Activated naive CD4-positive, alpha-beta T cell treated with anti-CD3 and anti-CD28 coated beads for 36 hours (primary cell): ENCODE results near the gene BBC3. TPM values are rescaled to one million over a fixed set of nuclear protein-coding genes. Genes with fewer than 3 reads are reported as not detected.
"Not testable (repeated sequence)": the region's sequence is repeated elsewhere in the genome, so short reads cannot be mapped to it uniquely, and the experiment has no call there.

Experiments used
- CTCF ChIA-PET: fragments of 350-600 bp; sonication (Branson Sonifier 250); formaldehyde crosslinking; loops from one replicate; lab custom pipeline; 2021; ENCODE audit warnings: antibody characterized with exemption; lab: Charles Lee
- DNase-seq: peaks from one replicate; pipeline ENCODE4 v3.0.0-alpha.2; 2020
- H3K27ac Mint-ChIP-seq: one replicate; pipeline ENCODE4 v1.8.0; 2021; ENCODE audit warnings: mild to moderate bottlenecking, mixed read lengths
- H3K27me3 Mint-ChIP-seq: one replicate; pipeline ENCODE4 v1.8.0; 2021; ENCODE audit warnings: low read depth, mixed read lengths
- H3K36me3 Mint-ChIP-seq: one replicate; pipeline ENCODE4 v1.8.0; 2021; ENCODE audit warnings: low read depth, mixed read lengths
- H3K4me1 Mint-ChIP-seq: one replicate; pipeline ENCODE4 v1.8.0; 2021; ENCODE audit warnings: low read depth, mixed read lengths
- H3K4me3 Mint-ChIP-seq: one replicate; pipeline ENCODE4 v1.8.0; 2021; ENCODE audit warnings: mild to moderate bottlenecking, moderate library complexity, mixed read lengths
- H3K9me3 Mint-ChIP-seq: one replicate; pipeline ENCODE4 v1.8.0; 2021; ENCODE audit warnings: mixed read lengths
- intact Hi-C: fragments of 100-400 bp; cut with micrococcal nuclease; formaldehyde crosslinking; loops from one replicate; pipeline ENCODE4 v1.15.1; 2023
- total RNA-seq, 2 experiments: library from RNA; stranded (reverse); gene quantifications; one replicate each; pipeline ENCODE4 v1.2.3, GENCODE V29; 2021

BBC3 gene
- total RNA-seq, 2 experiments from 2014 or later = 55.9 to 59.5 TPM

DNA sequence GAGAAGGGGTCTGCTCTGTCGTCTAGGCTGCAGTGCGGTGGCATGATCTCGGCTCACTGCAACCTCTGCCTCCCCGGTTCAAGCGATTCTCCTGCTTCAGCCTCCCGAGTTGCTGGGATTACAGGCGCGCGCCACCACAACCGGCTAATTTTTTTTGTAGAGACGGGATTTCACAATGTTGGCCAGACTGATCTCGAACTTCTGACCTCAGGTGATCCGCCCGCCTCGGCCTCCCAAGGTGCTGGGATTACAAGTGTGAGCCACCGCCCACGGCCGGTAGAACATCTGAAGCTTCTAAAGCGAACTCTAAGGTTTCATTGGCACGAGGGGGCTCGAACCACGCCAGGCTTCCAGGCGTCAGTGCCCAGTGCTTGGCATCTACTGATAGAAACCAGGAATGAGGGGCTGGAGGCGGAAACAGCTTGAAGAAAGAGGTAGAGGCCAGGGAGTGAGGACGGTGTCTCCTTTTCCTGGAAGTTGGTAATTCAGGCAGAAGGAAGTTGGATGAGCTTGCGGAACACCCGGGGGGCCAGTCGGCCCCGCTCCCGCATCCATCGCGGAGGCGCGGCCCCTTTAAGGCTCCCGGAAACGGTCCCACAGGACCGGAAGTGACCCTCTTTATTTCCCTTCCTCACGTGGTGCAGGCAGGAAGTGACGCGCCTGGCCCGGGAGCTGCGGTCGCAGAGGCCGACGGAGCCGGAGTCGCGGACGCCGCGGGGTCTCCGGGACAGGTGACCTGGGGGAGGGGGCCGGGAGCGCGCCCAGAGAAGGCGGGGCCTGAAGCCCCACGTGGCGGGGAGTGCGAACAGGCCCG, 25.1 kb upstream of the BBC3 start, which contains the start of gene CCDC9:
Gene CCDC9, plus strand, starts transcription at position 647 of the 814 bp plus-strand sequence. CDS start 1,876 bp downstream, outside the sequence.
- H3K4me3 Mint-ChIP-seq = peak within 1 kb of the TSS; percentile 88
- H3K9me3 Mint-ChIP-seq = no peaks in the 10 kb centered on the region
- peak; percentile 98 for DNase-seq
- CTCF ChIA-PET = interaction anchor here (0.7 to 2.8 kb wide), 6 partner anchors 9 to 259 kb away, joined by 3 to 20 read pairs (median 7); no protein-coding TSS in a partner anchor
- H3K4me1 Mint-ChIP-seq = peaks cover 37% of the 10 kb centered on the region
- peak within 1 kb of the TSS; percentile 96 for H3K27ac Mint-ChIP-seq
- H3K27me3 Mint-ChIP-seq = no peaks in the 10 kb centered on the region
- intact Hi-C loops = loop anchor here (1.0 to 5.0 kb wide), 8 partner anchors 12 to 539 kb away; partner anchors contain the start of genes ARHGAP35, PRKD2 and ZC3H4
- peaks cover 35% of the 10 kb centered on the region for H3K36me3 Mint-ChIP-seq

DNA sequence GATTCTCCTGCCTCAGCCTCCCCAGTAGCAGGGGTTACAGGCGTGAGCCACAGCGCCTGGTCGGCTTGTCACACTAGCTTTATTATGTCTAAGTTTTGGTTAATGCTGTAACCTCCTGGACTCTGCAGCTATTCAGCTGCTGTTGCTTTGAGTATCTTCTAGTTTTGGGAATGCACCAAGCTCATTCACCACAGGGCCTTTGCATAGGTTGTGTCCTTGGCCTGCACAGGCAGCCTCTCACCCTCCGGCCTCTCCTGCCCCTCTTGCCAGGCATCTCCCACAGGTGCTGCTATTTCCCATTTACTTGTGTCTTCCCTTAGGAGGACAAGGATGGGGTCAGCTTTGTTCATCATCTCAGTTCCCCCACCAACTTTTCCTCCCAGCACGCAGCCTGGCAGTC, 23.0 kb upstream of the BBC3 start:
- H3K9me3 Mint-ChIP-seq = no peaks in the 10 kb centered on the region
- DNase-seq = no peak
- CTCF ChIA-PET = interaction anchor here (1.4 kb wide), 1 partner anchor 10 kb away, joined by 5 read pairs; no protein-coding TSS in a partner anchor
- H3K27me3 Mint-ChIP-seq = no peaks in the 10 kb centered on the region
- H3K4me1 Mint-ChIP-seq = peaks cover 21% of the 10 kb centered on the region
- peak overlapping the region; percentile 5 for H3K27ac Mint-ChIP-seq
- H3K4me3 Mint-ChIP-seq = no peak overlapping the region
- intact Hi-C loops = no loop called here
- peaks cover 18% of the 10 kb centered on the region for H3K36me3 Mint-ChIP-seq

DNA sequence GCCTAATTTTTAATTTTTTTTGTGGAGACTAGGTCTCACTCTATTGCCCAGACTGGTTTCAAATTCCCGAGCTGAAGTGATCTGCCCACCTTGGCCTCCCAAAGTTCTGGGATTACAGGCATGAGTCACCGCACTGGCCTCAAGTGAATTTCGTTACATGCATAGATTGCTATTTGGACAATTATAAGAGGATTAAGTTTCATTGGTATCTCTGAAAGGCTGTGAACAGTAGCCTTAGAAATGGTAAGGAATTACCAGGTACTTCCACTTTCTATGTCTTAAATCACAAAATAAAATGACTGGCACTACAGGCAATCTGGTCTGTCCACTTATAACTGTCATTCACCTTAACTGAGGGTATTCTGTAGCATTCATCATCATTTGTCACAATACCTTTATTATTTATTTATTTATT, 22.5 kb upstream of the BBC3 start:
- intact Hi-C loops = no loop called here
- no peak for DNase-seq
- Mint-ChIP-seq H3K4me1 (peaks cover 16% of the 10 kb centered on the region), H3K27me3 (no peaks in the 10 kb centered on the region), H3K36me3 (peaks cover 13% of the 10 kb centered on the region), H3K9me3 (no peaks in the 10 kb centered on the region), H3K27ac (no peak overlapping the region), H3K4me3 (no peak overlapping the region)
- CTCF ChIA-PET = interaction anchor here (0.6 to 1.4 kb wide), 2 partner anchors 9 to 42 kb away, joined by 3 to 5 read pairs; no protein-coding TSS in a partner anchor

DNA sequence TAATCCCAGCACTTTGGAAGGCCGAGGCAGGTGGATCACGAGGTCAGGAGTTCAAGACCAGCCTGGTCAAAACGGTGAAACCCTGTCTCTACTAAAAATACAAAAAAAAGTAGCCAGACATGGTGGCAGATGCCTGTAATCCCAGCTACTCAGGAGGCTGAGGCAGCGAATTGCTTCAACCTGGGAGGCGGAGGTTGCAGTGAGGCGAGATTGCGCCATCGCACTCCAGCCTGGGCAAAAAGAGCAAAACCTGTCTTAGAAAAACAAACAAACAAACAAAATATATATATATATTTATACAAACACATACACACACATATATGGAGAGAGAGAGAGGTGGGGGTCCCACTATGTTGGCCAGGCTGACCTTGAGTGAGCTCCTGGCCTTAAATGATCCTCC, 22.0 kb upstream of the BBC3 start:
- DNase-seq, intact Hi-C loops, H3K4me3 Mint-ChIP-seq, H3K27me3 Mint-ChIP-seq, H3K36me3 Mint-ChIP-seq, H3K9me3 Mint-ChIP-seq, H3K27ac Mint-ChIP-seq: not testable (repeated sequence)
- peaks cover 12% of the 10 kb centered on the region for H3K4me1 Mint-ChIP-seq
- CTCF ChIA-PET = interaction anchor here (0.5 to 1.4 kb wide), 3 partner anchors 9 to 97 kb away, joined by 3 to 5 read pairs (median 4); no protein-coding TSS in a partner anchor

DNA sequence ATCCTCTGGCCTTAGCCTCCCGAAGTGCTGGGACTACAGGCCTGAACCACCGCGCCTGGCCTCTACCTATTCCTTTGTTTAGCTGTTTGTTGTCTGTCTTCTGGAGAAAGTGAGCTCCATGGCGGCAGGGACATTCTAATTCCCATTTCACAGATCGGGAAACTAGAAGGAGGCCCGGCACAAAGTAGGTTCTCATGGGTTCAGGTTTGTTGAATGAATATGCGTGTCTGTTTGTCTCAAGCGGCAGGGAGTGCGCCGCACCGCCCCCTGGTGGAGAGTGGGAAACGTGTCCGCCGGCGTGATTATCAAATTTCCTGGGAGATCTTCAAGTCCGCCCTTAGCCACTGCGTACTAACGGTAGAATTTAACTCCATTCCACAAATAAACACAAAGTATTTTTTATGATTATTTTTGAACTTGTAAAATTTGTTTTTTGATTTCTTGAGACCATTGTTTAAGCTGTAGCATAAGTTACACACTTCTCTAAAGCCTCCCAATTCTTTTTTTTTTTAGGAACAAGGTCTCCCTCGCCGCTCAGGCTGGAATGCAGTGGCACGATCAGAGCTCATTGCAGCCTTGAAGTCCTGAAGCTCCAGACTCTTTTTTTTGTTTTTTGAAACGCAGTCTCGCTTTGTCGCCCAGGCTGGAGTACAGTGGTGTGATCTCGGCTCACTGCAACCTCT, 16.4 kb upstream of the BBC3 start:
- H3K27me3 Mint-ChIP-seq = no peaks in the 10 kb centered on the region
- peaks cover 4% of the 10 kb centered on the region for H3K36me3 Mint-ChIP-seq
- CTCF ChIA-PET = interaction anchor here (0.8 to 6.2 kb wide), 22 partner anchors 9 to 234 kb away, joined by 3 to 189 read pairs (median 5); partner anchors contain the start of gene CCDC9
- intact Hi-C loops = loop anchor here (1.0 kb wide), 1 partner anchor 234 kb away; no protein-coding TSS in a partner anchor
- no peaks in the 10 kb centered on the region for H3K9me3 Mint-ChIP-seq
- H3K27ac Mint-ChIP-seq = peak overlapping the region; percentile 19
- DNase-seq = peak; percentile 90
- H3K4me3 Mint-ChIP-seq = peak overlapping the region; percentile 32
- peaks cover 20% of the 10 kb centered on the region for H3K4me1 Mint-ChIP-seq

DNA sequence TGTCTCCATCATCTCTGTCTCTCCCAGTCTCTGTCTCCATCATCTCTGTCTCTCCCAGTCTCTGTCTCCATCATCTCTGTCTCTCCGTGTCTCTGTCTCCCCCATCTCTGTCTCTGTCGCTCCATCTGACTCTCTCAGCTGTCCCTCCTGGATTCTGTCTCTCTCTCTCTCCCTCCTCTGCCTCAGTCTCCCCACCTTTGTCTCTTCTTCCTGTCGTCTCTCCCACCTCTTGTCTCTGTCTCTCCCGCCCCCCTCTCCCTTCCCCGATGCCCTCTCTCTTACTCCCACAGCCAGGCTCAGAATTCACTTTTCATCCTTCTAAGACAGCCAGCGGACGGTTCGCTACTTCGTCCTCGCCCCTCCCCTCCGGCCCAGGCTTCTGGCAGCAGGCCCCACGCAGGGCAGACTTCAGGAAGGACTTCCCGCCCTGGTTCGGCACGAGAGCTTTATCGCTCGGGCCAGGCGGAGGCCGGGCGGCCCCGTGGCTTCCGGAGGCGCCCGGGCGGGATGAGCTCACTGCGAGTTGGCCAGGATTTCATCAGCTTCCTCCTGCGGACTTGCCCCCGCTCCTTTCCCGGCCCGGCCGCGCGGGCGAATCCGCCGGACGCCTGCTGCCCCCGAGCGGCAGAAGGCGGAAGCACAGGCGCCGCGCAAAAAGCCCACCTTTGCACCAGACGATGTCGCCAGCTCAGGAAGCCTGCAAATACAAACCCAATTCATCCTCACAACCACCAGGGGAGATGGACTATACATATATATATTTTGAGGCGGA, 13.0 kb upstream of the BBC3 start:
- Mint-ChIP-seq H3K9me3 (no peaks in the 10 kb centered on the region), H3K36me3 (peaks cover 4% of the 10 kb centered on the region), H3K27me3 (no peaks in the 10 kb centered on the region), H3K27ac (peak overlapping the region; percentile 97), H3K4me3 (peak overlapping the region; percentile 97), H3K4me1 (peaks cover 34% of the 10 kb centered on the region)
- intact Hi-C loops = loop anchor here (1.0 kb wide), 11 partner anchors 12 to 209 kb away; partner anchors contain the start of genes CCDC9, INAFM1, SAE1 and ZC3H4
- DNase-seq = peak; percentile 95
- CTCF ChIA-PET = interaction anchor here (0.6 to 6.2 kb wide), 37 partner anchors 8 to 231 kb away, joined by 3 to 189 read pairs (median 6); partner anchors contain the start of genes CCDC9, DHX34, INAFM1 and SAE1

DNA sequence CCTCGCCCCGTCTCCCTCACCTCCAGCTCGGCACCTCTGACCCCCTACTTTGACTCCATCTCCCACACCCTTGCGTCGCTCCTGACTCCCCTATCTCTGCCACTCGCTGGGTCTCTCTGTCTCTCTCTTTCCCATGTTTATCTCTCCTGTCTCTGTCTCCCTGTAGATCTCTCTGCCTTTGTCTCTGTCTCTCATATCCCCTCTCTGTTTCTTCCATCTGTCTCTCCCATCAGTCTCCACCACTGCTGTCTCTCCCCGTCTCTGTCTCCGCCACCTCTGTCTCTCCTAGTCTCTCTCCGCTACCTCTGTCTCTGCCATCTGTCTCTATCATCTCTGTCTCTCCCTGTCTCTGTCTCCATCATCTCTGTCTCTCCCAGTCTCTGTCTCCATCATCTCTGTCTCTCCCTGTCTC, 12.4 kb upstream of the BBC3 start:
- Mint-ChIP-seq H3K9me3 (no peaks in the 10 kb centered on the region), H3K27me3 (no peaks in the 10 kb centered on the region), H3K4me1 (peaks cover 37% of the 10 kb centered on the region), H3K4me3 (peak overlapping the region; percentile 97), H3K36me3 (peaks cover 4% of the 10 kb centered on the region), H3K27ac (peak overlapping the region; percentile 97)
- no peak for DNase-seq
- intact Hi-C loops = no loop called here
- CTCF ChIA-PET = interaction anchor here (1.0 to 6.2 kb wide), 10 partner anchors 17 to 230 kb away, joined by 3 to 189 read pairs (median 30); partner anchors contain the start of genes SAE1 and ZC3H4

DNA sequence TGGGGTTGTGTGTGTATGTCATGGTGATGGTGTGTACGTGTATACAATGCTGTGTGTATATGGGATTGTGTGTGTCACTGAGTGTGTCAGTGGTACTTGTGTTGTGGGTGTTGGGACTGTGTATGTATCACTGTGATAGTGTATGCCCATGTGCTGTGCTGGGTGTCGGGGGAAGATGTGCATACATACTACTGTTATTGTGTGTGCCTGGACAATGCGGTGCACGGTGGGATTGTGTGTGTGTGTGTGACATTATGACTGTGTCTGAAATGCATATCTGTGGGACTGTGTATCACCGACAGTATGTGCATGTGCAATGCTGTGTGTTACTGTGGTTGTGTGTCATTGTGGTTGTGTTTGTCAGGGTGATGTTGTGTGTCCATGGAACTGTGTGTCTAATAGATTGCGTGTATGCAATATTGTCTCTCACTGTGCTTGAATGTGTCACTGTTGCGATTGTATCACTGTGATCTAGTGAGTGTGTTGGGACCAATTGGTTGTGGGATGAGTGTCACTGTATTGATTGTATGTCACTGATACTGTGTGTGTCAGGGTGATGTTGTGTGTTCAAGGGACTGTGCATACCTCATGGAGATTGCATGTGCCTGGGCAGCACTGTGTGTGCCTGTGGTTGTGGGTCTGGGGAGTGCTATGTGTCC, 11.0 kb upstream of the BBC3 start:
- CTCF ChIA-PET = interaction anchor here (0.6 kb wide), 1 partner anchor 55 kb away, joined by 3 read pairs; no protein-coding TSS in a partner anchor

DNA sequence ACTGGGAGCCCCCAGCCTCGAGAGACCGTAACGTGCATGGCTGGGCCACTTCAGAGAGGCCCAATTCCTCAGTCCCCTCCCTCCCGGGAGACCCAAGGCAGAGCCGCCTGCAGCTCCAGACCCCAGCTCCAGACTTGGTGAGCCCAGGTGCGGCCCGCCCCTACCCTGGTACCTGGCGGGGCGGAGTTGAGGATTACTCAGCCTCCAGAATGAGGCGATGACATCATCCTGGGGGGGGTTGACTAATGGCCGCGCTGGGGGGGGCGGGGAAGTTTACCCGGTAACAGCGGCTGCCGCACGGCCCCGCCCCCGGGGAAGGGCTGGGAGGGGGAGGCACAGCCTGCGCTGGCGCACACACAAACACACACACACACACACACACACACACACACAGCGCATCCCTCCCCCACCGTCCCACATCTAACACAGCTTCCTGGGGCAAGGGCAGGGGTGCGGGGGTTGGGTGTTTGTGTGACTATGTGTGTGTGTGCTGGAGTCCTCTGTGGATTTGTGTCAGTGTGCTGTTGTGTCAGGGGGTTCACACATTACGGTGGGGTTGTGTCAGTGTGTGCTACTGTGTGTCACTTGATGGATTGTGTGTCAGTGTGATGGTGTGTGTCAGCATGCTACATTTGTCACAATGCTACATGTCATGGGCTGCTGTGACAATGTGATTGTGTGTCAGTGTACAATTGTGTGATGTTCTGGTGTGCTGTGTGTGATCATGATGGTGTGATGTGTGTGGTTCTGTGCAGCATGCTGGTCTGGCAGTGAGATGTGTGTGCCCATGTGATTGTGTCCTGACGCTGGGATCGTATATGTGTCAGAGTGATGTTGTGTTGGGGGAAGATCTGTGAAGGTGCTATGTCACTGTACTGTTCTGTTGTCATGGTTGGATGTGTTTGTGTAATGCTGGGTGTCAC, 10.3 kb upstream of the BBC3 start:
- Mint-ChIP-seq H3K36me3 (peaks cover 4% of the 10 kb centered on the region), H3K4me1 (peaks cover 34% of the 10 kb centered on the region), H3K27ac (no peak overlapping the region), H3K4me3 (no peak overlapping the region), H3K27me3 (no peaks in the 10 kb centered on the region), H3K9me3 (no peaks in the 10 kb centered on the region)
- CTCF ChIA-PET = interaction anchor here (0.6 to 1.7 kb wide), 2 partner anchors 31 to 55 kb away, joined by 3 to 6 read pairs; no protein-coding TSS in a partner anchor
- peak; percentile 95 for DNase-seq
- intact Hi-C loops = loop anchor here (1.0 kb wide), 1 partner anchor 9 kb away; no protein-coding TSS in a partner anchor

More for the DNA sequence above, 11.0 kb upstream of the BBC3 start:
- intact Hi-C loops = loop anchor here (1.0 kb wide), 1 partner anchor 10 kb away; no protein-coding TSS in a partner anchor
- H3K27ac Mint-ChIP-seq = no peak overlapping the region
- no peaks in the 10 kb centered on the region for H3K9me3 Mint-ChIP-seq
- DNase-seq = no peak
- no peak overlapping the region for H3K4me3 Mint-ChIP-seq
- peaks cover 4% of the 10 kb centered on the region for H3K36me3 Mint-ChIP-seq
- no peaks in the 10 kb centered on the region for H3K27me3 Mint-ChIP-seq
- peaks cover 34% of the 10 kb centered on the region for H3K4me1 Mint-ChIP-seq

DNA sequence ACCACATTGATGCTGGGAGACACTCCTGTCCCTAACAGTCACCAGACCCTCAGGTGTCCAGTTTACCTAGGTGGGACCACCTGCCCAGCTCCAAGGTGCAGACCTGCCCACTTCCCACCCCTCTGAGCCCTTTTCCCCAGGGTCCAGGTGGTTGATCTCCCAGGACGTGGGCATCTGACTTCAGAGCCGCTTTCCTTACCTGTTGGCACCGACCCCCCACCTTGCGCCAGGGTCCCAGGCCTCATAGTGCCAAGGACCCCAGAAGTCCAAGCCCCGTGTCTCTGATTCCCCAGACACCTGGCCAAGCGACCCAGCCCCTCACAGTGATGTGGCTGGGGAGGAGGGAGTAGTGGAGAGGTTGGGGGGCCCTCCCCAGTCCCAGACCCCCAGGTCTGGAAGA, 9.6 kb upstream of the BBC3 start:
- intact Hi-C loops = no loop called here
- no peak overlapping the region for H3K27ac Mint-ChIP-seq
- no peak for DNase-seq
- H3K27me3 Mint-ChIP-seq = no peaks in the 10 kb centered on the region
- H3K36me3 Mint-ChIP-seq = peaks cover 4% of the 10 kb centered on the region
- no peaks in the 10 kb centered on the region for H3K9me3 Mint-ChIP-seq
- H3K4me3 Mint-ChIP-seq = no peak overlapping the region
- H3K4me1 Mint-ChIP-seq = peaks cover 34% of the 10 kb centered on the region
- CTCF ChIA-PET = interaction anchor here (1.7 kb wide), 1 partner anchor 30 kb away, joined by 6 read pairs; no protein-coding TSS in a partner anchor
